Heart left ventricle (tissue), 16 donors: ENCODE data around the gene TMEM232. TPM values are rescaled to one million over a fixed set of nuclear protein-coding genes. Genes with fewer than 3 reads are reported as not detected.
"Not testable (repeated sequence)": the region's sequence is repeated elsewhere in the genome, so short reads cannot be mapped to it uniquely, and the experiment has no call there.

Experiments used
- ATAC-seq, 4 donors: fragments of 200-7000 bp; cut with Tn5 transposase; one replicate each; pipeline ENCODE4 v1.9.1; 2020 to 2022; ENCODE audit warnings: moderate library complexity in 4 of 4, mild to moderate bottlenecking in 3 of 4, moderate number of reproducible peaks in 1 of 4
- DNase-seq, 5 donors: peaks; one replicate each; pipeline ENCODE4 v3.0.0-alpha.2; 2020
- H3K27ac ChIP-seq, 12 donors: fragments of 200-600 bp; sonication (generic) in 4 of 12; one replicate each; pipeline versions ENCODE4 v1.5.0 to v1.8.0; 2016 to 2022; ENCODE audit warnings: mild to moderate bottlenecking in 2 of 12
- H3K27me3 ChIP-seq, 9 donors: fragments of 200-600 bp; sonication (generic) in 2 of 9; one replicate each; pipeline versions ENCODE4 v1.5.1 to v1.8.0; 2016 to 2022; ENCODE audit warnings: mild to moderate bottlenecking in 3 of 9
- H3K36me3 ChIP-seq, 9 donors: fragments of 200-600 bp; sonication (generic) in 2 of 9; one replicate each; pipeline versions ENCODE4 v1.5.0 to v1.8.0; 2018 to 2022; ENCODE audit warnings: mild to moderate bottlenecking in 2 of 9
- H3K4me1 ChIP-seq, 12 donors: fragments of 200-600 bp; sonication (generic) in 4 of 12; one replicate each; pipeline versions ENCODE4 v1.5.0 to v1.8.0; 2016 to 2022; ENCODE audit warnings: mild to moderate bottlenecking in 3 of 12
- H3K4me3 ChIP-seq, 12 donors: fragments of 200-600 bp; sonication (generic) in 4 of 12; one replicate each; pipeline versions ENCODE4 v1.5.0 to v1.8.0; 2017 to 2022; ENCODE audit warnings: mild to moderate bottlenecking in 9 of 12, moderate library complexity in 4 of 12
- H3K9me3 ChIP-seq, 12 donors: fragments of 200-600 bp; sonication (generic) in 4 of 12; one replicate each; pipeline versions ENCODE4 v1.5.0 to v1.8.0; 2016 to 2022; ENCODE audit warnings: mild to moderate bottlenecking in 1 of 12
- CTCF ChIP-seq, 12 donors: fragments of 200-600 bp; sonication (generic) in 4 of 12; IDR thresholded peaks; one replicate each; pipeline versions ENCODE4 v1.5.0 to v1.8.0; 2018 to 2022; ENCODE audit warnings: antibody characterized with exemption in 12 of 12, mild to moderate bottlenecking in 5 of 12
- POLR2A ChIP-seq, 2 donors: fragments of 450-650 bp; IDR thresholded peaks; one replicate each; pipeline ENCODE4 v1.6.1; 2017; ENCODE audit warnings: antibody characterized with exemption in 2 of 2, mild to moderate bottlenecking in 2 of 2, moderate library complexity in 2 of 2
- WGBS, 4 donors: extraction: QIAGEN DNeasy Blood & Tissue Kit in 2 of 4; methylation state at CpG; one replicate each; pipeline versions ENCODE4 v1.1.5 to v1.1.7; 2013 to 2018; 5-methylcytosine and 5-hydroxymethylcytosine counted together
- intact Hi-C, 10 donors: fragments of 100-400 bp; cut with DNase I; formaldehyde crosslinking; loops; one replicate each; pipeline versions ENCODE4 v1.11.1 to v1.14.2; 2022
- polyA plus RNA-seq, 2 donors: library from polyadenylated mRNA; stranded (reverse); fragments of 200-250 nt; gene quantifications; one replicate each; pipeline ENCODE4 v1.2.3, GENCODE V29; 2013
- total RNA-seq, 9 donors: library from RNA; depleted of rRNA in 2 of 9; stranded (reverse); fragments of >200 nt in 2 of 9; fragmentation: NEBNext Ultra II Directional in 3 of 9; extraction: Animal tissue kit (Norgen Biotek cat#: 25700) in 3 of 9; gene quantifications; one replicate each; pipeline versions ENCODE4 v1.1.0 to v1.2.4, GENCODE V29; 2016 to 2023
- donor health status: ischemic (EF 13 %, LVEDD 7.1; RV severe dilation, severe dysfunction).
- donor health status: healthy with polysubstance abuse.
- donor health status: DM: no; HTN: yes; CAD: no.
- donor health status: DM: no; HTN: no; CAD: no.
- donor health status: ischemic (EF 25% LVEDD 6.9; RV normal size, moderate dysfunction).
- donor health status: ischemic (EF 25% LVEDD 5.7; RV mildly dilated, moderate dysfunction).
- donor health status: healthy.
- donor health status: DM: yes; HTN: yes; CAD: no.
- donor health status: ischemic (EF 35%, LVEDD 5.7; RV mildly dilated, moderate dysfunction).
- donor health status: nonischemic (EF 11% LVEDD 7.7; RV severe dilation, severe dysfunction).
- donor health status: DM: yes; HTN: yes; CAD: no.
- donor health status: PGD.
- donor health status: ischemic (EF 29% LVEDD 5.4; RV normal size, mild dysfunction).
- donor health status: nonischemic (EF 23%, LVEDD 6.1; RV moderate dilation, normal function).

TMEM232 gene
- total and polyA plus RNA-seq, 11 donors, result 0.30 to 5.6 (median 2.5) TPM; not detected in 1

DNA sequence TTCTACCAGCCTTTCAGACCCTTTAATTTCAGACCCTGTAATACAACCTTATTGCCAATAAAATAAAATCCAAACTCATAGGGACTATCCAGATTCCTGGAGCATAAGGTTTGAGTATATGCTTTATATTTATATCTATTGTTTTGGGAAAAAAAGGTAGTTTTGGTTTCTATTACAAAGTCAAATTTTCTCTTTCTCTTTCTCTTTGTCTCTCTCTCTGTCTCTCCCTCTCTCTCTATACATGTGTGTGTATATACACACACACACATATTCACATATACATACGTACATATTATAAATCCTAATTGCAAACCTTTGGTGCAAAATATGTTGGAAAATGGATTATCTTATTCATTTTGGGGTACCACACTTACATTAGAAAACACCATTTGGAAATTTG lies 39.0 kb downstream of the TMEM232 start:
- no peaks in the 10 kb centered on the region for H3K36me3 ChIP-seq
- no peak overlapping the region for H3K27ac ChIP-seq
- TF ChIP-seq POLR2A (IDR thresholded peaks at IDR 0.05) (no peak), CTCF (IDR thresholded peaks at IDR 0.05) (no peak)
- ATAC-seq (no peak), DNase-seq (no peak)
- H3K27me3 ChIP-seq, result no peaks in the 10 kb centered on the region
- WGBS, 4 donors, result 77 to 88% (median 78%) methylated on average over 1 of the region's 1 CpG
- peaks cover 0 to 7% (median 0%) of the 10 kb centered on the region in 12 donors for H3K9me3 ChIP-seq
- intact Hi-C loops, result no loop called here
- no peak overlapping the region for H3K4me3 ChIP-seq
- no peaks in the 10 kb centered on the region for H3K4me1 ChIP-seq

- TF ChIP-seq CTCF (IDR thresholded peaks at IDR 0.05) (no peak), POLR2A (IDR thresholded peaks at IDR 0.05) (no peak)
- H3K4me1 ChIP-seq, result no peaks in the 10 kb centered on the region
- no peak overlapping the region for H3K4me3 ChIP-seq
- H3K27me3 ChIP-seq, result no peaks in the 10 kb centered on the region
- H3K9me3 ChIP-seq, result peaks cover 0 to 7% (median 0%) of the 10 kb centered on the region in 12 donors
- 90 to 96% (median 94%) methylated on average over 2 of the region's 2 CpGs for WGBS, 4 donors
- H3K27ac ChIP-seq, result no peak overlapping the region
- H3K36me3 ChIP-seq, result no peaks in the 10 kb centered on the region
- intact Hi-C loops, result no loop called here
- ATAC-seq (no peak), DNase-seq (no peak)
Measured at GRCh38 chr5:110686270-110686669, 40.2 kb downstream of the TMEM232 start.

GRCh38 chr5:110681953-110682352 lies 44.5 kb downstream of the TMEM232 start:
- no peaks in the 10 kb centered on the region for H3K36me3 ChIP-seq
- no peak overlapping the region for H3K4me3 ChIP-seq
- H3K4me1 ChIP-seq, result no peaks in the 10 kb centered on the region
- H3K27me3 ChIP-seq, result no peaks in the 10 kb centered on the region
- DNase-seq (no peak), ATAC-seq (no peak)
- no peak for TF ChIP-seq CTCF (IDR thresholded peaks at IDR 0.05)
- no peak for TF ChIP-seq POLR2A (IDR thresholded peaks at IDR 0.05)
- H3K9me3 ChIP-seq, result no peaks in the 10 kb centered on the region
- intact Hi-C loops, result no loop called here
- no peak overlapping the region for H3K27ac ChIP-seq

DNA sequence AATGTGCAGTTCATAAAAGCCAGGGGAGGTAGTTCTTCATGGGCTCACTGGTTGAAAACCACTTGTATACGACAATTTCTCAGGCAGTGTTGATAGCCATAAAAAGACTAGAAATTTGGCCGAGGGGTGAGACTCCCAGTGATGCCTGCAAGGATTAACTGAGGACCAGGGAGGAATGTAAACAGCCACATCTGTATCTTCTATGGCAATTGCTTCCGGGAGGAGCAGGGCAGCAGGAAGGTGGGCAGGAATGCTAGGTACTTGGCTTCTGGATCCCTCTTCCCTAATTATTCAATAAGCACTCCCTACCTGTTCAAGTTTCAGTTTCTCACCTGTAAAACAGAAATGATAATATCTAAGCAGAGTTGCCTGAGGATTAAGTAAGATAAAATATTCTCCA lies 45.4 kb downstream of the TMEM232 start:
- H3K27me3 ChIP-seq, result no peaks in the 10 kb centered on the region
- 58 to 68% (median 64%) methylated on average over 3 of the region's 3 CpGs for WGBS, 4 donors
- TF ChIP-seq POLR2A (IDR thresholded peaks at IDR 0.05) (no peak), CTCF (IDR thresholded peaks at IDR 0.05) (no peak)
- H3K36me3 ChIP-seq, result no peaks in the 10 kb centered on the region
- no peak overlapping the region for H3K4me3 ChIP-seq
- intact Hi-C loops, result no loop called here
- no peaks in the 10 kb centered on the region for H3K4me1 ChIP-seq
- H3K9me3 ChIP-seq, result no peaks in the 10 kb centered on the region
- no peak for DNase-seq
- no peak for ATAC-seq
- no peak overlapping the region for H3K27ac ChIP-seq

GRCh38 chr5:110676554-110676953 lies 49.9 kb downstream of the TMEM232 start:
- H3K4me1 ChIP-seq, ATAC-seq, H3K9me3 ChIP-seq, DNase-seq, H3K27ac ChIP-seq, H3K36me3 ChIP-seq, intact Hi-C loops, H3K27me3 ChIP-seq, H3K4me3 ChIP-seq: not testable (repeated sequence)
- WGBS, 4 donors, result 87 to 93% (median 92%) methylated on average over 9 of the region's 9 CpGs
